ENCODE results near the gene NT5E.

NT5E gene

DNA sequence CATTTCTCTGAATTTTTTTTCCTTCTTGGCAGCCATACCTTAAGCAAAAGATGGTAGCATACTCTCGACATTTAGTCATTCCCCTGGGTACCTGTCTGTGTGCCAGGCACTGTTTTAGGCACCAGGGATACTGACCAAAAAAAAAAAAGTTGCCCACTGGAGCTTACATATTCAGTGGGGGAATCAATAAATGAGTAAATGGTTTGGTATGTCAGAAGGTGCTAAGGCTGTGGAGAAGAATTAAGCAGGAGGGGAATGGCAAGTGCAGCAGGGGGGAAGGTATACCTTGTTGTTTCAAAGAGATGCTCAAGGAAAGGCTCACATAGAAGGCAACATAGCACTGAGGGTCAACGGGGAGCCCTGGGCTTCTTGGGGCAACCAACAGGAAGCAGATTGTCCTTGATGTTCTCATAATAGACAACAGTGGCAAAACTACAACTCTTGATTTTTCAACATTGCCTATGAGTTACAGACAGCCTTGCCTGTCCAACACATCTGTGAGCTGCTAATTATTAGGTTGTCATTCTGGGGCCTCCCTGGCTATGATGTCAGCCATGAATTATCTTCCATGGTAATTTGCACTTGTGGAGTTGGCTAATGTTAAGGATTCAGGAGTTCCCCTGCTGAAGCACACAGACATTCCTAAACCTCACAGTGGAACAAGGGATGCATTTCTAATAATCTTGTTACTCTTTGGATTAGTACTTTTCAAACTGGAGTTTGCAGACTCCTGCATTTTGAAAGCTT lies 19.6 kb downstream of the NT5E start:
- TF ChIP-seq TAF1 (IDR thresholded peaks at IDR 0.05; ENCODE audit: borderline replicate concordance, insufficient read depth, low read length) = no peak
- no peak for TF ChIP-seq FOXP2 (optimal IDR thresholded peaks at IDR 0.05; ENCODE audit: borderline replicate concordance, extremely low read depth, extremely low read length, insufficient read depth)
- no peak for TF ChIP-seq POLR2AphosphoS5 (IDR thresholded peaks at IDR 0.05; ENCODE audit: low read depth, low read length)
- no peak for TF ChIP-seq SIN3A (IDR thresholded peaks at IDR 0.05; ENCODE audit: borderline replicate concordance, insufficient read depth, low read length)
- TF ChIP-seq REST (IDR thresholded peaks at IDR 0.05; ENCODE audit: insufficient read depth in 1 of 2, low read depth in 2 of 2, low read length in 2 of 2) = no peak

DNA sequence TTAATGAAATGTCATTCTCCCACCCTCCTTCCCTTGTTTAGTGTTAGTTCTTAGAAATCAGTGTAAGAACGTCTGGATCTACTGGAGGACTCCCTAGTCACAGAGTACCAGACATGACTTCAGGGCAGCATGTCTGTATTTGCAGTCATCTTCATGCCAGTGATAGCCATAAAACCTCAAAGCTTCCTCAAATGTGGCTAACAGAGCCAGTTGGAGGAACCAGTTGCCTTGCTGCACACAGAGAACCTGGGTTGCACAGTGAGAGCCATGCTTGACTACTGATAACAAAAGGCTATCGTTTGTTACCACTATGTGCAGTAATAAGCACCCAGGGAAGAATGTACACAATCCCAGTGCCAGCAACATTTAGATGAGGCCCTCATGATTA lies 20.1 kb downstream of the NT5E start:
- TF ChIP-seq FOXP2 (optimal IDR thresholded peaks at IDR 0.05; ENCODE audit: borderline replicate concordance, extremely low read depth, extremely low read length, insufficient read depth) (no peak), TAF1 (IDR thresholded peaks at IDR 0.05; ENCODE audit: borderline replicate concordance, insufficient read depth, low read length) (no peak), REST (IDR thresholded peaks at IDR 0.05; ENCODE audit: insufficient read depth in 1 of 2, low read depth in 2 of 2, low read length in 2 of 2) (no peak), SIN3A (IDR thresholded peaks at IDR 0.05; ENCODE audit: borderline replicate concordance, insufficient read depth, low read length) (no peak), POLR2AphosphoS5 (IDR thresholded peaks at IDR 0.05; ENCODE audit: low read depth, low read length) (no peak)

DNA sequence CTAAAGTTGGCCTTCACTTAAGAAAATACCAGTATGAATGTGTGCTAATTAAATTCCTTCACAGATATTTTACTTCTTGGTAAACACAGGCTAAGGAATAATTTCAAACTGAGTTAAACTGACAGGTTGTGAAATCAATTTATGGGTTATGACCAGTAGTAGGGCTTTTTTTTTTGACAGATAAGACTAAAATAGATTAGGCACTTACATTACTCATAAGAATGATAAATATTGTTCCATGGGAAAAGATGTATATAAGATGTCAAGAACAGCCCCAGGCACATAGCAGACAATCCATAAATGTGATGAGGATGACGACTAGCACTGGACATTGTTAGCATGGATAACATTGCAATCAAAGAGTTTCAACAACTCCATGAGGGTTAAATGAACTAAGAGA lies 22.9 kb downstream of the NT5E start:
- no peak for TF ChIP-seq POLR2AphosphoS5 (IDR thresholded peaks at IDR 0.05; ENCODE audit: low read depth, low read length)
- no peak for TF ChIP-seq FOXP2 (optimal IDR thresholded peaks at IDR 0.05; ENCODE audit: borderline replicate concordance, extremely low read depth, extremely low read length, insufficient read depth)
- no peak for TF ChIP-seq REST (IDR thresholded peaks at IDR 0.05; ENCODE audit: insufficient read depth in 1 of 2, low read depth in 2 of 2, low read length in 2 of 2)
- no peak for TF ChIP-seq TAF1 (IDR thresholded peaks at IDR 0.05; ENCODE audit: borderline replicate concordance, insufficient read depth, low read length)
- no peak for TF ChIP-seq SIN3A (IDR thresholded peaks at IDR 0.05; ENCODE audit: borderline replicate concordance, insufficient read depth, low read length)

- TF ChIP-seq SIN3A (IDR thresholded peaks at IDR 0.05; ENCODE audit: borderline replicate concordance, insufficient read depth, low read length) (no peak), TAF1 (IDR thresholded peaks at IDR 0.05; ENCODE audit: borderline replicate concordance, insufficient read depth, low read length) (no peak), REST (IDR thresholded peaks at IDR 0.05; ENCODE audit: insufficient read depth in 1 of 2, low read depth in 2 of 2, low read length in 2 of 2) (no peak), POLR2AphosphoS5 (IDR thresholded peaks at IDR 0.05; ENCODE audit: low read depth, low read length) (no peak), FOXP2 (optimal IDR thresholded peaks at IDR 0.05; ENCODE audit: borderline replicate concordance, extremely low read depth, extremely low read length, insufficient read depth) (no peak)
Observed at GRCh38 chr6:85473748-85474147, 23.9 kb downstream of the NT5E start.

Data from PFSK-1 (cell line).